Ascending aorta (tissue), 2 donors: ENCODE results near the gene FOLR3. TPM values are rescaled to one million over a fixed set of nuclear protein-coding genes. Genes with fewer than 3 reads are reported as not detected.

Experiments
- DNase-seq, 2 donors: peaks; one replicate each; pipeline ENCODE4 v3.0.0-alpha.2; 2019; ENCODE audit warnings: low spot score in 2 of 2
- H3K27ac ChIP-seq, 2 donors: fragments of 200-600 bp; sonication (generic); one replicate each; pipeline ENCODE4 v1.5.1; 2016 to 2017; ENCODE audit warnings: mild to moderate bottlenecking in 1 of 2
- H3K27me3 ChIP-seq: fragments of 200-600 bp; sonication (generic); one replicate; pipeline ENCODE4 v1.5.1; 2017
- H3K36me3 ChIP-seq, 2 donors: fragments of 200-600 bp; sonication (generic); one replicate each; pipeline ENCODE4 v1.5.1; 2016
- H3K4me1 ChIP-seq, 2 donors: fragments of 200-600 bp; sonication (generic); one replicate each; pipeline ENCODE4 v1.5.1; 2016 to 2017; ENCODE audit warnings: mild to moderate bottlenecking in 1 of 2
- H3K4me3 ChIP-seq, 2 donors: fragments of 200-600 bp; sonication (generic); one replicate each; pipeline ENCODE4 v1.5.1; 2016 to 2017; ENCODE audit warnings: mild to moderate bottlenecking in 1 of 2
- H3K9me3 ChIP-seq, 2 donors: fragments of 200-600 bp; sonication (generic); one replicate each; pipeline ENCODE4 v1.5.1; 2016
- CTCF ChIP-seq, 3 experiments: fragments of 200-600 bp in 2 of 3; fragments of 450-650 bp in 1 of 3; sonication (generic) in 2 of 3; IDR thresholded peaks; one replicate each; pipeline ENCODE4 v1.5.1; 2016 to 2019; ENCODE audit warnings: antibody characterized with exemption in 3 of 3, mild to moderate bottlenecking in 1 of 3, moderate library complexity in 1 of 3
- intact Hi-C: fragments of 100-400 bp; cut with DNase I; formaldehyde crosslinking; loops from one replicate; pipeline ENCODE4 v1.15.1; 2023
- total RNA-seq: library from RNA; depleted of rRNA; stranded (reverse); fragments of >200 nt; gene quantifications from one replicate; pipeline ENCODE4 v1.1.0, GENCODE V29; 2016

Gene FOLR3
- total RNA-seq, 1 donor from 2014 or later: not detected

GRCh38 chr11:72102162-72102561, 33.4 kb upstream of the FOLR3 start:
- Histone ChIP-seq H3K27ac (peak overlapping the region; percentile 86 to 94), H3K36me3 (peaks cover 19 to 23% of the 10 kb centered on the region in 2 donors), H3K27me3 (no peaks in the 10 kb centered on the region), H3K4me1 (peaks cover 10 to 18% of the 10 kb centered on the region in 2 donors), H3K9me3 (no peaks in the 10 kb centered on the region), H3K4me3 (peak overlapping the region; percentile 78 to 80)
- DNase-seq: no peak
- TF ChIP-seq CTCF (IDR thresholded peaks at IDR 0.05): no peak
- intact Hi-C loops: loop anchor here (2.0 to 5.0 kb wide), 3 partner anchors 61 to 135 kb away; no protein-coding TSS in a partner anchor

- no peak for TF ChIP-seq CTCF (IDR thresholded peaks at IDR 0.05)
- H3K4me1 ChIP-seq: peaks cover 10 to 18% of the 10 kb centered on the region in 2 donors
- peak overlapping the region; percentile 78 to 80 for H3K4me3 ChIP-seq
- DNase-seq: no peak
- peaks cover 15 to 19% of the 10 kb centered on the region in 2 donors for H3K36me3 ChIP-seq
- no peaks in the 10 kb centered on the region for H3K9me3 ChIP-seq
- peak overlapping the region; percentile 86 to 94 for H3K27ac ChIP-seq
- intact Hi-C loops: loop anchor here (2.0 to 5.0 kb wide), 3 partner anchors 62 to 135 kb away; no protein-coding TSS in a partner anchor
- H3K27me3 ChIP-seq: no peaks in the 10 kb centered on the region
Measured at GRCh38 chr11:72102631-72102945, 32.9 kb upstream of the FOLR3 start.

GRCh38 chr11:72102946-72103753, 32.4 kb upstream of the FOLR3 start, which contains the start of gene LAMTOR1:
LAMTOR1 (minus strand) TSS chr11:72103297; CDS start chr11:72103224, 73 bp downstream.
- Histone ChIP-seq H3K36me3 (peaks cover 10 to 13% of the 10 kb centered on the region in 2 donors), H3K4me1 (peaks cover 10 to 18% of the 10 kb centered on the region in 2 donors), H3K27ac (peak within 1 kb of the TSS; percentile 86 to 94), H3K9me3 (no peaks in the 10 kb centered on the region), H3K4me3 (peak within 1 kb of the TSS; percentile 78 to 80), H3K27me3 (no peaks in the 10 kb centered on the region)
- intact Hi-C loops: loop anchor here (1.0 to 5.0 kb wide), 5 partner anchors 9 to 134 kb away; partner anchors contain the start of genes ANAPC15, LRRC51 and NUMA1
- peak; percentile 31 to 67 (median 58) for TF ChIP-seq CTCF (IDR thresholded peaks at IDR 0.05)
- peak; percentile 97 to 100 for DNase-seq

GRCh38 chr11:72103754-72104167, 31.8 kb upstream of the FOLR3 start:
- Histone ChIP-seq H3K27ac (peak overlapping the region; percentile 86 to 94), H3K9me3 (no peaks in the 10 kb centered on the region), H3K4me1 (peaks cover 10 to 18% of the 10 kb centered on the region in 2 donors), H3K4me3 (peak overlapping the region; percentile 38 to 78), H3K27me3 (no peaks in the 10 kb centered on the region), H3K36me3 (peaks cover 3 to 7% of the 10 kb centered on the region in 2 donors)
- peak in 2 of 3 experiments; percentile 4 to 6 for TF ChIP-seq CTCF (IDR thresholded peaks at IDR 0.05)
- no peak for DNase-seq
- intact Hi-C loops: loop anchor here (1.0 to 5.0 kb wide), 5 partner anchors 9 to 134 kb away; partner anchors contain the start of genes ANAPC15, LRRC51 and NUMA1

GRCh38 chr11:72105888-72106287, 29.6 kb upstream of the FOLR3 start, which contains the start of gene TOMT:
TOMT (plus strand) TSS chr11:72105924; CDS start chr11:72105952, 28 bp downstream.
- Histone ChIP-seq H3K27me3 (no peaks in the 10 kb centered on the region), H3K27ac (no peak within 1 kb of the TSS), H3K4me1 (peaks cover 10 to 18% of the 10 kb centered on the region in 2 donors), H3K9me3 (no peaks in the 10 kb centered on the region), H3K36me3 (no peaks in the 10 kb centered on the region), H3K4me3 (no peak within 1 kb of the TSS)
- no peak for DNase-seq
- no peak for TF ChIP-seq CTCF (IDR thresholded peaks at IDR 0.05)
- intact Hi-C loops: no loop called here
